ENCODE results near the gene CD180.

CD180 gene

DNA sequence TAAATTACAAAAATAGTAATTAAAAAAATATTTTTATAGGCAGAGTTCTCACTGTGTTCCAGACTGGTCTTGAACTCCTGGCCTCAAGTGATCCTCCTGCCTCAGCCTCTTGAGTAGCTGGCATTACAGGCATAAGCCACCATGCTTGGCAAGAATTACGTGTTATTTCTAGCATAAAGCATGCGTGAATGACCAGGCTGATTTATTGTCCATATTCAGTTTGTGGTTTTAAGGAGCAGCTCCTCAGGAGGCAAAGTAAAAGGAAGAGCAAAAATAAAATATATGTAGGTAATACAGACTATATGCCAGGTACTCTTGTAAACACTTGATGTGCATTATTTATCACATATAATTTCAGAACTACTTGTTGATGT lies 7.1 kb upstream of the CD180 start:
- no peak for DNase-seq (ENCODE audit: low spot score)
- H3K4me3 ChIP-seq: no peak overlapping the region
- TF ChIP-seq CTCF (IDR thresholded peaks at IDR 0.05): no peak
- no peak overlapping the region for H3K27ac ChIP-seq

DNA sequence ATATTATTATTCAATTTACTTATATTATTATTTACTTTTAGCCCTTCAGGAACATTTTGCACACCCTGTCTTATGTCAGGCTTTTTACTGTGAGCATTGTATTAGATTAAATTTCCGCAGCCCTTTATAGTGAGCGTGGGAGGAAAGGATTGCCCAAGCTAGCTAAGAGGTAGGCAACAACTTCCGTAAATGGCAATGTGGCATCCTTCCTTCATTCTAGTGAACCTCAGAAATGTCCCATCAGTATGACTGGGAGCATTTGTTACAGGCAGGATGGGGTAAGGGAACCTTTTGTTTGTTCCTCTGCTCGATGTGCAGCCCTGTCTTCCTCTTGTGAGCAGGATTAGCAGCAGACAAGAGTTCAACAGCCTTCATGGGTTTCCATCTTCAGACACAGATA lies 6.2 kb upstream of the CD180 start:
- no peak for DNase-seq (ENCODE audit: low spot score)
- no peak overlapping the region for H3K4me3 ChIP-seq
- TF ChIP-seq CTCF (IDR thresholded peaks at IDR 0.05): no peak
- no peak overlapping the region for H3K27ac ChIP-seq

DNA sequence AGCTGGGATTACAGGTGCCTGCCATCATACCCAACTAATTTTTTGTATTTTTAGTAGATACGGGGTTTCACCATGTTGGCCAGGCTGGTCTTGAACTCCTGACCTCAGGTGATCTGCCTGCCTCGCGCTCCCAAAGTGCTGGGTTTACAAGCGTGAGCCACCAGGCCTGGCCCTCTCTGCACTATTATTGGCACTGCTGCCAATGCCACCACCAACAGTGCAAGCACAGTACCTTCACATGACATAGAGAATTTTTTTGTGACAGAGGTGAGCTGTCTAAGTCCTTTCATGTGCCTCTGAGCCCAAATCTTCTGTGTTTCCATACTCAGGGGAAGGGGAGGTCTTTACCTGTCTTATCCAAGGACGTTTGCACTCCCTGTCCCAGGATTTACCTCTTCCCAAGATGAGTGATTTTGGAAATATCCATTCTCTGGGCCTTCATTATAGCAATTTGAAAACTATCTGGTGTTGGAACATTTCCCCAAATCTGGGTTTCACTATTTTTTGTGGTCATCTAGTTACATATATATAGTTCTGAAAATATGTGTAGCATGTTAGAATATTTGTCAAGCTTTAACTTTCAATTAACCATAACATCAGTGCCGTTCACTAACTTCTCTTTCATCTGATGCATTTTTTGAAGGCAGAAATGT lies 5.4 kb upstream of the CD180 start:
- H3K4me3 ChIP-seq: no peak overlapping the region
- DNase-seq (ENCODE audit: low spot score): no peak
- TF ChIP-seq CTCF (IDR thresholded peaks at IDR 0.05): no peak

GRCh38 chr5:67200809-67201562 lies 4.4 kb upstream of the CD180 start:
- Histone ChIP-seq H3K27ac (no peak overlapping the region), H3K4me3 (no peak overlapping the region)
- TF ChIP-seq CTCF (IDR thresholded peaks at IDR 0.05): no peak
- DNase-seq (ENCODE audit: low spot score): no peak

More for the DNA sequence above, 5.4 kb upstream of the CD180 start:
- H3K27ac ChIP-seq: no peak overlapping the region

- no peak overlapping the region for H3K4me3 ChIP-seq
- no peak overlapping the region for H3K27ac ChIP-seq
- no peak for DNase-seq (ENCODE audit: low spot score)
- no peak for TF ChIP-seq CTCF (IDR thresholded peaks at IDR 0.05)
Observed at GRCh38 chr5:67199859-67200258, 3.3 kb upstream of the CD180 start.

DNA sequence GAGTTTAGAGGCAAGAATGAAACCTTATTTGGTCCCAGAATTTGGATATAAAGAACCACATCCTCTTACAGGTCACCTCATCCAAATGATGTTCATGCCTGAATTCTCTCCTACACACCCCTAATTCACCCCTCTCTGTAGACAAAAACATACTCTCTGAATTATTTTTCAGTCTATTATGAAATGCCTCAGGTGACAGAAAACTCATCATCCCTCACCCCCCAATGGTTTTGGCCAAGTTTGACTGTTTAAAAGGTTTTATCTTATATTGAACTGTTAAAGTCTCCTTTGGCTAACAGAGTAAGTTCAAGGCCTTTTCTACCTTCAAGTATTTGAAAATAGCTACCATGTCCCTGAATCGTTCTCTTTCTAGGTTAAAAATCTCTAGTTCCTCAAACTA lies 2.3 kb upstream of the CD180 start:
- TF ChIP-seq CTCF (IDR thresholded peaks at IDR 0.05): no peak
- no peak for DNase-seq (ENCODE audit: low spot score)
- Histone ChIP-seq H3K27ac (no peak overlapping the region), H3K4me3 (no peak overlapping the region)

GRCh38 chr5:67197536-67197935 lies 937 bp upstream of the CD180 start:
- Histone ChIP-seq H3K27ac (no peak overlapping the region), H3K4me3 (no peak overlapping the region)
- TF ChIP-seq CTCF (IDR thresholded peaks at IDR 0.05): no peak
- no peak for DNase-seq (ENCODE audit: low spot score)
